Forelimb muscle (tissue), 1 donor: Measurements from ENCODE around the gene CDYL. TPM values are rescaled to one million over a fixed set of nuclear protein-coding genes. Genes with fewer than 3 reads are reported as not detected.

ENCODE experiments used
- DNase-seq: peaks from one replicate; pipeline ENCODE4 v3.0.0-alpha.2; 2013; ENCODE audit warnings: low read depth
- polyA plus RNA-seq: library from polyadenylated mRNA; unstranded; fragments of 120-200 nt; gene quantifications from one replicate; pipeline ENCODE4 v1.2.1, GENCODE V29; 2013; ENCODE audit not compliant: insufficient read length

The CDYL gene
- polyA plus RNA-seq, 1 donor: 16.3 TPM

- DNase-seq: no peak
These were observed 1.9 kb upstream of the CDYL start for GRCh38 chr6:4774296-4774695.

- DNase-seq: no peak
These were observed 1.3 kb upstream of the CDYL start for GRCh38 chr6:4774715-4775493.

DNA sequence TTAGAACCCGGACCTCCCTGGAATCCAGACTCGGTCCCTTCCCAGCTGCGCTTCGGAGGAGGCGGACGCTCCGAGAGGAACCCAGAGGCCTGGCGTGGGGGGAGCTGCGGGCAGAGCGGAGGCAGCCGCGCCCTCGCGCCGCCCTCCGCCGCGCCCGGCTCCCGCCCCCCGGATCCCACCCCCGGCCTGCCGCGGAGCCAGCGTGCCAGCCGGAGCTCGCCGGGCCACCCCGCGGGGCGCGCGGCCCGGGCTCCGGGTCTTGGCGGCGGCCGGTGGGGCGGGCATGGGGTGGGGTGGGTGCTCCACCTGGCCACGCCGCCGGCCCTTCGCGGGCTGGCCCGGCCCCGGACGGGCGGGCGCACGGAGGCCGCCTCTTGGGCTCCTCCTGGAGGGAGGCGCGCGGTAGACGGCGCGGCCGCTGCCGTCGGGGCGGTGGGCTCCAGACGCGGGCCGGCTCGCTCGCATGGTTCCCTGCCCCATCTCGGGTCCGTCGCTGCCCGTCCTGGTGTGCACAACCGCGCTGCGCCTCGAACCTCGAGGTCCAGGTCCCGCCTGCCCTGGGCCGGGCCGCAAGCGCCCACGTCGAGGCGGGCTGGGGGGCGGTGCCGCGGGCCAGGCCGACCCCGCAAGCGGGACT, 592 bp upstream of the CDYL start:
- no peak for DNase-seq

GRCh38 chr6:4776493-4777393, 539 bp downstream of the CDYL start:
- DNase-seq: no peak

DNA sequence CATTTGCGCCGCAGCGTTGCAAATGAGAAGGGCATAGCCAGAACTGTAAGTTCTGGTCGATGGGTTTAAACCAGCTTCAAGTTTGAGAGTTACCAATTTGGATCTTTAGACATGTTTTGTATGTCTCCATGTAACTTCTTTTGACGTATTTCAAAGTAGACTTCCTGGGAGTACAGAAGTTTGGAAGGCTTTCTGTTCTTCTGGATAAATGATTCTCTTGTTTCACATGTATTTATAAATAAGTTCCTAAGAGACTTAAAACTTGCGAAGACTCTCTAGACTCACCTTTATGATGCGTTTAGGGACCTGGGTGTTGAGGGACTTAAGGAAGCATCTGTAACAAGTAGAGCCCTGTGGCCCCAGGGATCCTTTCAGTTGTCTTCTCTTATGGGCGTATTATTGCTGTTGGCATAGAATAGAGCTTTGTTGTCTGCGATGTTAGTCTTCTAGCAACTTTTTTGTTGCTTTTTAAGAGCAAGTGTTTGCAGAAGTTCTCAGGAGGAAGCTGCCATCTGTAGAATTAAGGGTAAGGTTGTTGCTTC, 1.3 kb downstream of the CDYL start:
- DNase-seq: no peak

DNA sequence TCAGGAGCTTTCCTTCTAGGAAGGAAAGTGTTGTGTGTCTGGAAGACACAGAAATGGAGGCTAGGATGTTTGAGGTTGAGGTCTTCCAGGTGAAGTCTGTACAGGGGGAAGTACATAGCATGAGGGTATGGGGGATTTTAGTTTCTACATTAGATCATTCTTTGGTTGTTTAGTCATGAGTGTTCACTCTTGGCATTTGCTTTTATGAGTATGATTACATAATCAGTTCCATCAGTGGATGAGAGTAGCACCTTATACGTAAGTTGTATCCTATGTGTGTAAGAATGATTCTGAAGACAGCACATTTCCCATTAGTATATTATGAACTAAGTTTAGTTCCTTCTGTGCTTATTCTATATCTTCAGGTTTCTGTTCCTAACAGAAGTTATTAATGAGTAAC, 1.9 kb downstream of the CDYL start:
- no peak for DNase-seq

- no peak for DNase-seq
These were observed 4.2 kb downstream of the CDYL start for GRCh38 chr6:4780360-4780812.

DNA sequence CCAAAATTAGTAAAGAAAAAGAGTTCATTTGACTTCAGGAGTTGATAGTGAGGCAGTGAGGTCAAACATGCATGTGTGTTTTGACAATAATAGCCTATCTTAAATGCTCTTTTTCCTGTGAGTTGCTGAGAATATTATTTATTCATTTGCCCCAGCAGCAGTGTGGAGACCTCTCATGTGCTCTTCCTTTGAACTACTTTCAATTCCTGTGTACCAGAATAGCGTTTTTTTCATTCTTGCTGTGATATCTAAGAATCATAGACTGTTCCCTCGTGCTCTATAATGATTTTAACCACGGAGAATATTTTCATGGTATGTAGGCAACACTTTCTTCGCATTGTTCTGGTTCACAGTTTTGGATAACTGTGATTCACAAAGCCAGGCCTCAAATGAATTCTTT, 5.2 kb downstream of the CDYL start:
- no peak for DNase-seq

DNA sequence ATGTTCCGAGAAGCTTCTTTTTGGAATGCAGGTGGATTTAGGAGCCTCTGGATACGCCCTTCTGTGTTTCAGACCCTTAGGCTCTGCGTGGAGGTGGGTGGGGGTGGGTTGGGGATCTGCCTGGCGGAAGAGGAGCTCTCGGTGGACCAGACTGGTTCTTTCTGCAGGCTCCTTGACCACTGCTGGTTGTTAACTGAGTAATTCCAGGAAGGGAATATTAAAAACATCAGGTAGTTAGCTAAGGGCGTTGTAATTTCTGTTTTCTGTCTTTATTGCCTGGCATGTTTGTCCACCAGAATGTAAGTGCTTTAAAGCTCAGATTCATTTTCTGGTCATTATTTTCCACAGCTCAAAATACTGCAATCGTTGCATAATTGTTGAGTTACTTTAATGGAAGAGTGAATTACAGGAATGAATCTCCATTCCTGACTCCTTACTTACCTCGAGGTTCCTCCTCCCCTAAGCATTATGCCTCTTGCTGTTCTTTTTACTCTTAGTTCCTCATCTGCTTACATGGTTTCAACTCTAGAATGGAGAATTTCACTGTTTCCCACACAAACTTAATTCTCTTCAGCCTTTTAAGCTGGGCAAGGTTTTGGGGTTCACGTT, 5.9 kb downstream of the CDYL start:
- DNase-seq: no peak

- DNase-seq: no peak
These were observed 10.8 kb downstream of the CDYL start for GRCh38 chr6:4786996-4787395.

- DNase-seq: no peak
These were observed 12.3 kb downstream of the CDYL start for GRCh38 chr6:4788482-4788881.

DNA sequence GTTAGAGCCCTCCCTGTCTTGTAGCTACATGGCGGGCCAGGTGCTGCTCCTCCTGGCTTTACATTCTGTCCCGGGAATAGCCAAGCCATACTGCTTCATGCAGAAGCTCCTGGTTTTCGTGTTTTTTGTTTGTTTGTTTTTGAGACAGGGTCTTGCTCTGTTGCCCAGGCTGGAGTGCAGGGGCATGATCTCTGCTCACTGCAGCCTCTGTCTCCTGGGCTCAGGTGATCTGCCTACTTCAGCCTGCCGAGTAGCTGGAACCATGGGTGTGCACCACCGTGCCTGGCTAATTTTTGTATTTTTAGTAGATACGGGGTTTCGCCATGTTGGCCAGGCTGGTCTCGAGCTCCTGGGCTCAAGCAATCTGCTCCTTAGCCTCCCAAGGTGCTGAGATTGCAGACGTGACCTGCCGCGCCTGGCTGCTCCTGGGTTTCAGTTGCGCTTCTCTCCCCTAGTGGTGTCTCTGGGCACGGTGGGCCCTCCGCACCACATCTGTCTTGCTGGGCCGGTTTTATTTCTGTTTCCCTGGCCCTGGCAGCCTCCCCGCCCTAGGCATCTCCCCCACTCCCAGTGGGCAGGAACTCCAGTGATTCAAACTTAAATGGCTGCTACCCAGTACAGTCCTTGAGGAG, 12.9 kb downstream of the CDYL start:
- DNase-seq: no peak

GRCh38 chr6:4790158-4790899, 14.1 kb downstream of the CDYL start:
- DNase-seq: no peak

DNA sequence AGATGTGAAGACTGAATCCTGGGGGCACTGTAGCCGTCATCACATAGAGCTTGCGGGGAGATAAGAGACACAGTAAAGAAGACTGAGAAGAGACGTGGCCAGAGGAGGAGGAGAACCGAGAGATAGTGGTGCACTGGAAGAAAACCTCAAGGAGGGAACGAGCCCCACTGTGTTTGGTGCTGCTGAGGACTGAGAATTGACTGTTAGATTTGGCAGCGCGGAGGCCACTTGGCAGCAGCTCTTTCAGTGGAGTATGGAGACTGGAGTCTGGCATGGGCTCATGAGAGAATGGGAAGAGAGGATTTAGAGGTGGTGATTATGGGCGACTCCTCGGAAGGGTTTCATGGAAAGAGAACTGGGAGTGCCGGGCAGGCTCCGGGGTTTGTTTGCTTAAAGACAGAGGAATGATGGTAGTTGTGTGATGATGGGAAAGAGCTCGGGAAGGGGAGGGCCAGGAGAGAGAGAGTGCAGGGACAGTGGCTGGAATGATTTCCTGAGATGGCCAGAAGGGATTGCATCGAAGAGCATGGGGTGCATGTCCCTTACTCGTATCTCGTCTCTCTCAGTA, 18.0 kb downstream of the CDYL start:
- no peak for DNase-seq

- DNase-seq: no peak
These were observed 21.4 kb downstream of the CDYL start for GRCh38 chr6:4797587-4797986.

DNA sequence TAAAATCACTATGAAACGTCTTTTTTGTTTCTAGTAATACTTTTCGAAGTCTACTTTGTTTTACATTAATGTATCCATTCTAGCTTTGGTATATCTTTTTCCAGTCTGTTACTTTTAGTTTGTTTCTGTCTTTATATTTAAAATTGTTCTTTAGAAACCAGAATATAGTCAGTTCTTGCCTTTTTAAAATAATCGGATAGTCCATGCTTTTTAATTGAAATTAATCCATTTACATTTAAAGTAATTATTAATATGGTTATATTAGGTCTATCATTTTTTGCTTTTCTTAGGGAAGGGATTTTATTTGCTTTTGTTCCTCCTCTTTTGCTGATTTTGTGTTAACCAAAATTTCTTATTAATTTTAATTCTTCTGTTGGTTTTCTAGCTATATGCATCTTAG, 23.7 kb downstream of the CDYL start:
- DNase-seq: no peak

GRCh38 chr6:4800662-4801061, 24.5 kb downstream of the CDYL start:
- no peak for DNase-seq

DNA sequence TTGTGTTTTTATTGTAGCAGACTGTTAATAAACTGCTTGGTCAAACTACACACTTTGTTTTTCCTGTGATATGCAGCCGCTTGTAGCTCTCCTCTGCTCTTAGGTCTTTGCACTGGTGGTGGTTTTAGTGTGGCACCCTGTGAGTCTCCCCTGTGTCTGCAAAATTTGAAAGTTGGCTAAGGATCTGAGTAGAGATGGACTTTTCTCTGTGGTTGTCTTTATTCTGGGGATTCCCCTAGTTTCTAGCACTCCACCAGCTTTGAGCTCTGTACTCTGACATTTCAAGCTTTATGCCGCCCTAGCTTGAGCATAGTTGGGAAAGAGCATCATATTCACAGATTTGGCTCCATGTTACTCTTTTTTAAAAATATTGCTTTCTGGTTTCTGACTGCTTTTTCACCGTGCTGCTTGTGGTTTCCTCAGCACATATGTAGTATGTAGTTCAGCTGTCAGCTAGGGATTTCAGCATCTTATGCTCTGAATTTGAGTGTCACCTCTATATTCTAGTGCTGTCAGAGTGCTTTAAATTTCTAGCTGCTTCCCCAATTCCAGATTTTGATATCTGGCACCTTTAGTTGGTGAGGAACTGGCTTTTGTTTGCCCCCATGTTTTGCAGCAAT, 25.4 kb downstream of the CDYL start:
- DNase-seq: no peak

DNA sequence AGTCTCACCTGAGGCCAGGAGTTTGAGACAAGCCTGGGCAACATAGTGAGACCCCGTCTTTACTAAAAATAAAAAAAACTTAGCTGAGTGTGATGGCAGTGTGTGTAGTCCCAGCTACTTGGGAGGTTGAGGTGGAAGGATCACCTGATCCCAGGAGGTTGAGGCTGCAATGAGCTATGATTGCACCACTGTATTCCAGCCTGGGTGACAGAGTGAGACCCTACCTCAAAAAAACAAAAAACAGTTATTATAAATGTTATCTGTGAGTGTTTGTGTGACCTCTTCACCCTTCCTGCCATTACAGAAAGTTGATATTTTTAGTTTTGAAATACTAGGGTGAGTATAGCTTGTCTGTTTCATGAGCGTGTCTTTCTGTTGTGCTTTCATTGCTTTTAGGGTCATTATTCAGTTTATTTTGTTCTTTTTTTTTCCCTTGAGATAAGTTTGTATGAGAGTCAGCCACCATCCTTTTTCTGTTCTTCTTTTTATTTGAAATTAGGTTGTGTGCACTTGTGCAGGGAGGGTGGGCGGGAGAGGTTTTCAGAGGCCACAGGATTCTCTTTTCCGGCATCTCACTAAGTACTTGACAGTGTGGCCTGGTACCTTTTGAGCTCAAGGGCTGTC, 26.2 kb downstream of the CDYL start:
- DNase-seq: no peak
